ENCODE measurements around the gene SIK3. TPM values are rescaled to one million over a fixed set of nuclear protein-coding genes. Genes with fewer than 3 reads are reported as not detected.

SIK3 gene
- polyA plus RNA-seq, 3 donors from 2014 or later, result 3.7 to 26.2 (median 16.5) TPM

GRCh38 chr11:116852261-116853031 is 245.8 kb downstream of the SIK3 start:
- peak overlapping the region; percentile 89 to 95 (median 92) for H3K27ac Mint-ChIP-seq
- peaks cover 74 to 79% of the 10 kb centered on the region in 2 donors for H3K4me1 Mint-ChIP-seq
- no peaks in the 10 kb centered on the region for H3K9me3 Mint-ChIP-seq
- H3K36me3 Mint-ChIP-seq, result peaks cover 15 to 17% (median 16%) of the 10 kb centered on the region in 3 donors
- peak overlapping the region; percentile 73 to 94 (median 81) for H3K4me3 Mint-ChIP-seq
- DNase-seq, result no peak
- peaks cover 0 to 4% (median 2%) of the 10 kb centered on the region in 3 donors for H3K27me3 Mint-ChIP-seq (ENCODE audit: low read depth in 3 of 3)

GRCh38 chr11:116851626-116852025 is 246.6 kb downstream of the SIK3 start:
- Mint-ChIP-seq H3K36me3 (peaks cover 17 to 18% (median 18%) of the 10 kb centered on the region in 3 donors), H3K9me3 (no peaks in the 10 kb centered on the region), H3K4me1 (peaks cover 71 to 72% of the 10 kb centered on the region in 2 donors), H3K27ac (peak overlapping the region; percentile 89 to 95 (median 92)), H3K27me3 (ENCODE audit: low read depth in 3 of 3) (peaks cover 0 to 4% (median 2%) of the 10 kb centered on the region in 3 donors), H3K4me3 (peak overlapping the region; percentile 73 to 94 (median 81))
- peak; percentile 62 to 72 (median 65) for DNase-seq

- Mint-ChIP-seq H3K4me1 (peaks cover 50 to 52% of the 10 kb centered on the region in 2 donors), H3K27ac (peak overlapping the region in 2 of 6 donors; percentile 60 to 95)
Measured at GRCh38 chr11:116849486-116849885, 248.7 kb downstream of the SIK3 start.

GRCh38 chr11:116849060-116849459 is 249.2 kb downstream of the SIK3 start:
- no peaks in the 10 kb centered on the region for H3K9me3 Mint-ChIP-seq
- H3K36me3 Mint-ChIP-seq, result peaks cover 27 to 36% (median 33%) of the 10 kb centered on the region in 3 donors
- H3K4me3 Mint-ChIP-seq, result no peak overlapping the region
- peaks cover 46 to 47% of the 10 kb centered on the region in 2 donors for H3K4me1 Mint-ChIP-seq
- no peak overlapping the region for H3K27ac Mint-ChIP-seq
- no peak for DNase-seq
- peaks cover 0 to 4% (median 0%) of the 10 kb centered on the region in 3 donors for H3K27me3 Mint-ChIP-seq (ENCODE audit: low read depth in 3 of 3)

More at GRCh38 chr11:116849486-116849885, 248.7 kb downstream of the SIK3 start:
- Mint-ChIP-seq H3K9me3 (no peaks in the 10 kb centered on the region), H3K4me3 (no peak overlapping the region), H3K27me3 (ENCODE audit: low read depth in 3 of 3) (peaks cover 0 to 4% (median 0%) of the 10 kb centered on the region in 3 donors), H3K36me3 (peaks cover 27 to 36% (median 33%) of the 10 kb centered on the region in 3 donors)
- no peak for DNase-seq

GRCh38 chr11:116847612-116848011 is 250.6 kb downstream of the SIK3 start:
- H3K27me3 Mint-ChIP-seq (ENCODE audit: low read depth in 3 of 3), result peaks cover 0 to 4% (median 0%) of the 10 kb centered on the region in 3 donors
- DNase-seq, result no peak
- H3K9me3 Mint-ChIP-seq, result no peaks in the 10 kb centered on the region
- no peak overlapping the region for H3K27ac Mint-ChIP-seq
- peaks cover 30 to 45% (median 41%) of the 10 kb centered on the region in 3 donors for H3K36me3 Mint-ChIP-seq
- no peak overlapping the region for H3K4me3 Mint-ChIP-seq
- H3K4me1 Mint-ChIP-seq, result peaks cover 32 to 33% of the 10 kb centered on the region in 2 donors

- Mint-ChIP-seq H3K27me3 (ENCODE audit: low read depth in 3 of 3) (no peaks in the 10 kb centered on the region), H3K36me3 (peaks cover 24 to 39% (median 33%) of the 10 kb centered on the region in 3 donors), H3K27ac (peak overlapping the region in 1 of 6 donors; percentile 50), H3K9me3 (no peaks in the 10 kb centered on the region), H3K4me1 (peaks cover 3 to 4% of the 10 kb centered on the region in 2 donors), H3K4me3 (no peak overlapping the region)
- no peak for DNase-seq
Measured at GRCh38 chr11:116844722-116845121, 253.5 kb downstream of the SIK3 start.

GRCh38 chr11:116843661-116844060 is 254.6 kb downstream of the SIK3 start:
- Mint-ChIP-seq H3K4me1 (no peaks in the 10 kb centered on the region), H3K9me3 (no peaks in the 10 kb centered on the region), H3K36me3 (peaks cover 21 to 35% (median 30%) of the 10 kb centered on the region in 3 donors), H3K4me3 (no peak overlapping the region), H3K27me3 (ENCODE audit: low read depth in 3 of 3) (no peaks in the 10 kb centered on the region), H3K27ac (no peak overlapping the region)
- DNase-seq, result no peak

- H3K36me3 Mint-ChIP-seq, result peaks cover 21 to 35% (median 30%) of the 10 kb centered on the region in 3 donors
Measured at GRCh38 chr11:116842909-116843308, 255.3 kb downstream of the SIK3 start.

GRCh38 chr11:116842117-116842516 is 256.1 kb downstream of the SIK3 start:
- H3K27me3 Mint-ChIP-seq (ENCODE audit: low read depth in 3 of 3), result no peaks in the 10 kb centered on the region
- H3K4me1 Mint-ChIP-seq, result no peaks in the 10 kb centered on the region
- H3K9me3 Mint-ChIP-seq, result no peaks in the 10 kb centered on the region
- no peak overlapping the region for H3K4me3 Mint-ChIP-seq
- peaks cover 18 to 32% (median 29%) of the 10 kb centered on the region in 3 donors for H3K36me3 Mint-ChIP-seq
- DNase-seq, result no peak
- no peak overlapping the region for H3K27ac Mint-ChIP-seq

More at GRCh38 chr11:116842909-116843308, 255.3 kb downstream of the SIK3 start:
- no peaks in the 10 kb centered on the region for H3K9me3 Mint-ChIP-seq
- no peaks in the 10 kb centered on the region for H3K4me1 Mint-ChIP-seq
- H3K27me3 Mint-ChIP-seq (ENCODE audit: low read depth in 3 of 3), result no peaks in the 10 kb centered on the region
- H3K4me3 Mint-ChIP-seq, result no peak overlapping the region
- no peak for DNase-seq
- peak overlapping the region in 3 of 6 donors; percentile 19 to 74 (median 50) for H3K27ac Mint-ChIP-seq

- H3K4me3 Mint-ChIP-seq, result no peak overlapping the region
- H3K9me3 Mint-ChIP-seq, result no peaks in the 10 kb centered on the region
- peaks cover 4 to 5% of the 10 kb centered on the region in 2 donors for H3K4me1 Mint-ChIP-seq
- no peak for DNase-seq
- H3K27me3 Mint-ChIP-seq (ENCODE audit: low read depth in 3 of 3), result peaks cover 0 to 2% (median 1%) of the 10 kb centered on the region in 3 donors
- H3K36me3 Mint-ChIP-seq, result peaks cover 5 to 19% (median 16%) of the 10 kb centered on the region in 3 donors
- peak overlapping the region in 2 of 6 donors; percentile 28 to 35 for H3K27ac Mint-ChIP-seq
Measured at GRCh38 chr11:116840746-116841296, 257.4 kb downstream of the SIK3 start.

- Mint-ChIP-seq H3K27ac (no peak overlapping the region), H3K4me1 (peaks cover 8 to 10% of the 10 kb centered on the region in 2 donors), H3K9me3 (no peaks in the 10 kb centered on the region), H3K27me3 (ENCODE audit: low read depth in 3 of 3) (peaks cover 0 to 2% (median 1%) of the 10 kb centered on the region in 3 donors), H3K4me3 (no peak overlapping the region), H3K36me3 (peaks cover 3 to 16% (median 13%) of the 10 kb centered on the region in 3 donors)
- DNase-seq, result no peak
Measured at GRCh38 chr11:116840224-116840745, 257.9 kb downstream of the SIK3 start.

- Mint-ChIP-seq H3K4me3 (no peak overlapping the region), H3K27ac (no peak overlapping the region), H3K36me3 (peaks cover 2 to 6% (median 6%) of the 10 kb centered on the region in 3 donors), H3K27me3 (ENCODE audit: low read depth in 3 of 3) (peaks cover 0 to 5% (median 5%) of the 10 kb centered on the region in 3 donors), H3K4me1 (peaks cover 14 to 18% of the 10 kb centered on the region in 2 donors), H3K9me3 (no peaks in the 10 kb centered on the region)
- DNase-seq, result no peak
Measured at GRCh38 chr11:116838321-116839084, 259.7 kb downstream of the SIK3 start.

All from immature natural killer cell (primary cell).